ENCODE results near the gene GAB1.

GAB1 gene

DNA sequence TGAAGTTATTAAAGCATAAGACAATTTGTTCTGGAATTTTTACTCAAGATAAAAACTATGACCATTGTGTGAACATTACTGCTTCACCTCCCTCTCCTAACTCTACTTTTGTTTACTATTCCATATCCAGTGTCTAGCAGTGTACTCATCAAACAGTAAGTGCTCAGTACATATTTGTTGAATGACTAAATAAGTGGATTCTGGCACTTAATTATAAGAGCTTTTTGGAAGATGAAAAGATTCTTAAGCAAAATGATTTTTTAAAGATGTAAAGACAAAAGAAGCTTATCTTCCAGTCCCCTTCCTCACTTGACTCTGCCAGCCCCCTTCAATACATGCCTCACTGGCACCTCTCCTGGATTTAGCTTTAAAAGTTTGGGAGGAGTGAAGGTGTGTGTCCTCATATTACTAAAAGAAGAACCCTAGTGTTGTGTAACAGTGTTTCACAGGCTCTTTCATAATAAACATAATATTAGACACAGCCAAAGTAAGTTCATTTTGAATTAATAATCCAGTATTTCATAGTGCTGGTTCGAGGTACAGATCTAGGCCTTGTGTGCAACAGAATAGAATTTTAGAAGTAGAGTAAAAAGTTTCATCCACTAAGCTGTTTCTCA lies 53.0 kb downstream of the GAB1 start:
- DNase-seq (ENCODE audit: low spot score) = no peak

DNA sequence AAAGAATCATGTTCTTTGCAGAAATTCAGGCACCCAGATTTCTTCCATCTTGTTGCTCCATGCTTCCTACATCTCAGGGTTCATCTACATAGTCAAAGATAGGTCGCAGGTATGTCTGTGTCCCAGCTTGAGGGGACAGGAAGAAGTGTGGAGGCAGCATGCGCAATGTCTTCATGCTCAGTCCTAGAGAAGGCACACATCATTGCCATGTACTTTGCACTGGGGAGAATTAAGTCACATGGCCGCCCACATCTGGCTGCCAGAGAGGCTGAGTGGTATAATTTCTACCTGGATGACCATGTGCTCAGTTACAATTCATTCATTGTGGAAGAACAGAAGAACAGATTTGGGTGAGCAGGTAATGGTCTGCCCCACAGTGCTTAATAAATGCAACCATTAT lies 54.1 kb downstream of the GAB1 start:
- no peak for DNase-seq (ENCODE audit: low spot score)

DNA sequence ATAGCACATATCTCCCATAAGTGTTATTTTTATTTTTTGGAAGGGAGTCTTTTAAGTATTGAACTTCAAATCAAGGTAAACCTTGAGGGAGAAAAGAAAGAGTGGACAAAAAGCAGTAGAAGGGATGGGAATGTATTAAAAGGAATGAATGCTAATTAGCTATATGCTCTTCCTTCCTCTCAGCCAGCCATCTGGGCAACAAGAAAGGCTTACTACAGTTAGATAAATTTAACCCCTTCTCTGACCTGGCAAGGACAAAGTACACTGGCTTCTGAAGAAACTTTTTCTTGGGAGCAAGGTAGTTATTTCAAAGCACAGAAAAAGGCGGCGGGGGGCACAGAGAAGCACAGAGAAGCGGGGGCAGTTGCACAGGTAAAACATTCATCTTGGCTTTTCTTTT lies 54.6 kb downstream of the GAB1 start:
- no peak for DNase-seq (ENCODE audit: low spot score)

DNA sequence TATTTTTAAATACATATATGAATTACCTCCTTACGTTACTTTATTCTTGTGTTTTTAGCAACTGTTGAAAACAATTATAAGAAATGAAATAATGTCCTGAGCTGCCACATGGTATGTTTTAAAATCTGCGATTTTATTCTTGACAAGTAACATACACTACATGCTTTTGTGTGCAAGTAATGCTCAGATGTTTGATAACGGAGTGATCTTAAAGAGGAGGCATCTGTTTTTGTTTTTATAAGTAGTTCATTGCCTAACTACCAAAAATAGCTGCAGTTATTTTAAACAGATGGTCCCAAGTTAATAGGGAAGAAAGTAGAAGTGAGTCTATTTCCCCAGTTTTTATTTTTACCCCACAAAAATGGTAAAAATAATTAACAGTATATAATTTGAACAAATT lies 55.2 kb downstream of the GAB1 start:
- DNase-seq (ENCODE audit: low spot score) = no peak

DNA sequence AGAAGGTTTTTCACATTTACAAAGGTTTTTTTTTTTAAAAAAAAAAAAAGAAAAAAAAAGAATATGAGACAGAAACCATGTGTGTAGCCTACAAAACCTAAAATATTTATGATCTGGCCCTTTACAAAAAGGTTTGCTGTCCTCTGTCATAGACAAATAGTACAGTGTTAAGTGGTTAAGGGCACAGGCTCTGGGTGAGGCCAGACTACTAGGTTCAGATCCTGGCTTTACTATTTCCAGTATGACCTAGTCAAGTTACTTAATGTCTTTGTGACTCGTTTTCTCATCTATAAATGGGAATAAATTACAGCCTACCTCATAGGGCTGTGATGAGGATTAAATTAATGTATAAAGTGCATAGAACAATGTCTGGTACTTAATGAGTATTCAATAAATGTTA lies 56.5 kb downstream of the GAB1 start:
- no peak for DNase-seq (ENCODE audit: low spot score)

DNA sequence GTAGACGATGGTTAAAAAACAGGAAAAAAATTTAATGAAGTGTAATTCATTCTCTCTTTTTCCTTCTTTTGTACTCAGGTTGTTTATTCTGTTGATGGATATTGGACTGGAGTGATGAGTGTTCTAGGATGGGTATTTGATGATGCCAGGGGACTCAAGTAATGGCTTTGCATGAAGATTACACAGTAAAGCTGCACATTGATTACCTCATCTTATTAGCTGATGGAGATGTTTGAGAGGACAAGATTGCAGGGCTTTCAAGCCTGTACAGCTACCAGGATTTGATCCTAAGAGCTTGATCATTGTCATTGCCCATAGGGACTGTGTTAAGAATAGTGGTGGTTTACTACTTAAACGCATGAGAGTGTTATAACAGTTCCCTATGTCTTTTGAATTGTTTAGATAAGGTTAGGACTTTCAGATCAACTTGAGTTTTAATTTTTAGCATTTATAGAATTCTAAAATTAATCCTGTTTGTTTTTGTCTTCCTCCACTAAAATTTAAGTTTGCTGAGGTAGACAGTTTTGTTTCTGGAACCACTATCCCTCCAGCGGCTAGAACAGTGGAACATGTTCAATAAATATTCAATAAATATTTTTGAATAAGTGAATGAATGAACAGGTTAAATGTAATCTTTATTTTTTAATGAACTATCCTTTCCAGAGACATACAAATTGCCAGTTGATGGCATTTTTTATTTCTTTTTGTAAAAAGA lies 58.2 kb downstream of the GAB1 start:
- DNase-seq (ENCODE audit: low spot score) = no peak

DNA sequence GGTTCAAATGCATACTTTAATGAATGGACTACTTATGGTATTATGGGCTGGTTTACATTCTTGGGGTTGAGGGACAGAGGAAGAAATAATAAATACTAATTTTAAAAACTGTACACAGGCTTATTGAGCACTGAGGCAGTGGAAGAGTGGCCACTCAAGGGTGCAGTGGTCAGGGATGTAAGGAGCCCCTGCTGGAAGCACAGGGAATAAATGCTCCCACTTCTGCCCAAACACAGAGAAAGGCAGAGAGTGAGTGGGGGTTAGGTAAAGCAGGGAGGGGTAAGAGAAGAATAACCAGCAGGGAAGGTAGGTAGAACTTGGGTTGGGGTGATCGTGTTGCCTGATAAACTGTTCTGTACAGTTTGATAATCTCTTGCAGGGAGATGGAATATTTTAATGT lies 60.0 kb downstream of the GAB1 start:
- no peak for DNase-seq (ENCODE audit: low spot score)

DNA sequence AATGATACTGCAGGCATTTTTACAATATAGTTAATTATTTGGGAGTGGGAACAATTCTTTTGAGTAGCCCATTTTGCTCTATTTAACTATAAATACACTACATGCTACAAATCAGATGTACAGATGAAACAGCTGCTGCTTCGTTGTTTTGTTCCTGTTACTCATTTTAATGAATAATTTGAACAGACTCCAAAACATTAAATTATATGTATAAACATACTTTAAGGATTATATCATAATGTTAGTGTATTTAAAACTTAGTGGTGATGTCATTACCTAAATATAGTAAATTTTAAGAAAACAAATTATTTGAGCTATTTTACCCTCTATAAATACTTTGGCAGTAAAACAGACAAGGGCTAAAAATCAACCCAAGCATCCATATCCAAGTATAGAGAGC lies 60.7 kb downstream of the GAB1 start:
- no peak for DNase-seq (ENCODE audit: low spot score)

DNA sequence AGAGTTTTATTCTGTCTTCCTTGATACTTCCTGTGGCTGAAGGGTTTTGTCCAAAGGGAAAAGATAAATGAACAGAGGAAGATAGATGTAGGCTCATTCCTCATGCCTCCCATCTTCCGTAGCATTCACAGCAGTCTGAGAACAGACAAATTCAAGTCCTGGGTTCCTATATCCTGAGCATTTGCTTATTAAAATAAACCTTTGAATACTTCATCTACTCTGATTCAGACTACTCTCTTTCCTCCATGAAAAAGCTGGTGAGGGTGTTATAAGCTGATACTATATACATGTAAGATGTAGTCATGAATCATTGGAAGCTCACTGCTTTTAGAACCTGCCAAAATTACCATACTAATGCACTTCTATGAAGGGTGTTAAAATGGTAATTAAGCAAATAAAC lies 61.2 kb downstream of the GAB1 start:
- DNase-seq (ENCODE audit: low spot score) = no peak

DNA sequence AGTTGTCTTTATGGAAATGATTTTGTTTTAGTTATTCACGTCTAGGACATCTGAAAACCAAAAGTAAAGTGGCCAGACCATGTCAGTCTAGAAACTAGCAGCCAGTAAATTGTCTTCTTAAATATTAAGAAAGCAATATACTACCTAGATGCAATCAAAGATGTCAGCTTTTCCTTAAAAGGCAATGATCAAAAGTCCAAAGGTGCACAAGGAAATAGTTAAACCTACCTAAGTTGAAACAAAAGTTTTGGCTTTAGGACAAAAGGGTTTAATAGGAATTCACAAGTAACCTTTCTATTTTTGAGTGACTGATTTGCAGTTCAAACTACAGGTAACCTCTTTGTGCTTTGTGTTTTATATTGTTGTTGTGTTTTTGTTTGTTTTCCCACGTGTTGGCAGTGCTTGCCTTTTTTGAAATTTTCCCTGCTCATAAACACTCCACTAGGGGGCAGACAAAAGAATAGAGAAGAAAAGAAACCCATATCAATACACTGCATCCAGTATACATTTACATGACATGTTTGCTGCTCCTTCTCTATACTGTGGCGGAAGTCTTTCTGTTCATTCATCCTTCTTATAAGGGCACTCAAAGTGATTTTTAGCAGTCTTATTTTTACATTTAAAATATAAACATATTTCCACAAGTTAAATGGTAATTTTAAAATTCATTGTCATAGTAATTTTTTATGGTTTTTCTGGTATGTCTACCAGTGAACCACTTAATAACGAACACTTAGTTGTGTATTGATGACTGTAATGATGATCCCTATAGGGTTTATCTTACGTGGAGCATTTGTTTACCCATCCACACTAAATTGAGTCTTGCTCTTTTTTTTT lies 62.7 kb downstream of the GAB1 start:
- DNase-seq (ENCODE audit: low spot score) = no peak

DNA sequence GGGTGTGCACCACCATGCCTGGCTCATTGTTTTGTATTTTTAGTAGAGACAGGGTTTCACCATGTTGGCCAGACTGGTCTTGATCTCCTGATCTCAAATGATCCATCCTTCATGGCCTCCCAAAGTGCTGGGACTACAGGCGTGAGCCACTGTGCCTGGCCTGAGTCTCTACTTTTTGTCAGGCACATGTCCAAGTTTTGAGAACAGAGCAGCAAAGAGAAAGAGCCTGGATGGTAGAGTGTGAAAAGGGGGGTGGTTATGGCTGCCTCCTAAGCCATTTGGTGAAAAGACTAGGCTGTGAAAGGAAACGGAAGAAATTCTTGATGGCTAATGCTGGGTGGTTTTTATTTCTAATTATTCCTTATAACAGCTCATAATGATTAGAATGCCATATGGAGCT lies 63.4 kb downstream of the GAB1 start:
- DNase-seq (ENCODE audit: low spot score) = no peak

DNA sequence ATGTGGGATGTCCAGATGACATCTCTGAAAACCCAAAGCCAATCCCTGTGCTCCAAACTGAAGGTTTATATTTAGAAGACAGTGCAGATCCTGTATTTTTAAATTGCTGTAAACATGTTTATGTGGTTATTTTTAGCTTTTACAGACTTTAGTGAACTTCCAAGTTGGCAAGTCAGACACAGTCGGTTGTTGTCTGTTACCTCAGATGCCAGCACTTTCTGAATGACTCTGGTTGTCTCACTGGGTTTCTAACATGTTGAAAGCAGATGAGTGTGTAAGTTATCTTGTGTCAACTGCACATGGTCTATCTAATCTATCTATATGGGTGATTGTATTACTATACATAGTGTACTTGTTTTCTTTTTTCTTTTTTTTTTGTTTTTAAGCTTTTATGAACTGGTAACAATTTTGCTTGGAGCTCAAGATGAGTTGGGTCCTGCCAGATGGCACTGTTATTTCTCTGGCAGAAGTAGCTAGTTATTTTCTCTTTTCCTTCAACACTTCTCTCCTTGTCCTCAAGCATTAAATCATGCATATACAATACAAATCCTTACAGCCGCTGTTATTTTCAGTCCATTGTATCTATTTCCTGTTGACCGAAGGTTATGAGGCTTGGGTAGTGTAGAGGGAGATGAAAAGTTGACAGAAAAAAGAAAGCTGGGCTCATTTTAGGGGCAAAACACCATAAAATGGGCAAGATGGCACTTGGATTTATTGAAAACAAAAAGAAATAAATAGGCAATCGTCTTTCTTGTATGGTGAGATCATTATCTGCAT lies 66.3 kb downstream of the GAB1 start:
- DNase-seq (ENCODE audit: low spot score) = no peak

DNA sequence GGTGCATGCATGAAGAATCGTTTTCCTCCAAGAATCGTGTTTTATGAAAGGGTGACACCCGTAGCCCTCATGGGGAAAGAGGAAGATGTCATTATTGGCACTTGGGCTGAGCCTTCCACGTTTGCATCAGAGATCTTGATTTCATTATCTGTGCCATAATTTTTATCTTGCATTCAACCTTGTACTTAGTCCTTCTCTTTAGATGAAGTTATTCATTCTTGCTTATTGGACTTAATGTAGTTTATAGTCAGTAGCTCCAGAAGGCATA lies 66.8 kb downstream of the GAB1 start:
- DNase-seq (ENCODE audit: low spot score) = no peak

DNA sequence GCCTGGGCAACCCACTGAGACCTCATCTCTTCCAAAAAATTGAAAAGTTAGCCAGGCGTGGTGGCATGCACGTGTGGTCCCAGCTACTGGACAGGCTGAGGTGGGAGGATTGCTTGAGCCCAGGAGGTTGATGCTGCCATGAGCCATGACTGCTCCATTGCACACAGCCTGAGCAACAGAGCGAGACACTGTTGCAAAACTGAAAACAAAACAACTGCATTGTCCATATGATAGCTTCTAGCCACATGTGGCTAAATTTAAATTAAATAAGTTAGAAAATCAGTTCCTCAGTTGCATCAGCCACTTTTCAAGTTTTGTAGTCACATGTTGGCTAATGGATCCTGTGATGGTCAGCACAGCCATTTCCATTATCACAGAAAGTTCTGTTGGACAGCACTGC lies 67.9 kb downstream of the GAB1 start:
- no peak for DNase-seq (ENCODE audit: low spot score)

DNA sequence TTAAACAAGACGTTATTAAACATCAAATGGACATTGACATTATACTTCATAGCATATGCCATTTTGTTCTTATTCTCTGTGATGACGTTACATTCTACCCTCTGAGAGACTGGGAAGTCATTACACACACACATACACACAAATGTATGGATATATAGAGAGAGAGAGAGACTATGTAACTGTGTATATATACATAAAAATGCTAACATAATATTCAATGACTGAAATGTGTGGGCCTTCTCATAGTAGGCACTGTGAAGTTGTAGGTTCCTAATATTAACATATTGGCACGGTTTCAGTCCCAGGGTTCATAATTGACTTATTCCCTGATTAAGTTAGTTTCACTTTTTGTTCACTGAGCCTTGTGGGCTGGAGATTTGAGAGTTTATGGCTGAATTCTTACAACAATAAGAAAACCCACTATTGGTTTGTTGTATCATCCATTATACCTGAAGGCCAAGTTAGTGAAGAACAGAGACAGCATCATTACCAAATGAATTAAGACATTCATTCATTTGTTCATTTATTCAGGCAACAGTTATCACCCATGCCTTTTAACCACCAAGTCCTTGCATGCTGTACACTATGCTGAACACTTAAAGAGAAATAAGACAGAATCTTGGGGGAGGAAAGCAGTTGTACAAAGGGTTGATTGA lies 68.5 kb downstream of the GAB1 start:
- DNase-seq (ENCODE audit: low spot score) = no peak

DNA sequence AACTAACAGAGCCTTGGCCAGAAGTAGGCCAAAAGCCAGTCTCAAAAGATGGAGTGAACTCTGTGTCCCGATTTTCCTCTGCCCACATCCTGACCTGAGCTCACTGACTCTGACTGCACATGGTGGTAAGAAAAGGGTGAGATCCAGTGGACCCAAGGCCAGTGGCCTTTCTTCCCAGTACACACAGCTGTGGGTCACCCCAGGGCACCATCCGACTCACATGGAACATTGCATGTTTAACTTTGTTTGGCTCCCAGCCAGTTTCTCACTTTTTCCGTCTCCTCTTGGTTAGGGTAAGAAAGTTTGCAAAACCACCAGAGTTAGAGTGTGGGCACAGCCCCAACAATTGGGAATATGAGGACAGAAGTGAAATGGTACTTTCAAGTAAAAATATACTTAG lies 69.8 kb downstream of the GAB1 start:
- DNase-seq (ENCODE audit: low spot score) = peak; percentile 13

DNA sequence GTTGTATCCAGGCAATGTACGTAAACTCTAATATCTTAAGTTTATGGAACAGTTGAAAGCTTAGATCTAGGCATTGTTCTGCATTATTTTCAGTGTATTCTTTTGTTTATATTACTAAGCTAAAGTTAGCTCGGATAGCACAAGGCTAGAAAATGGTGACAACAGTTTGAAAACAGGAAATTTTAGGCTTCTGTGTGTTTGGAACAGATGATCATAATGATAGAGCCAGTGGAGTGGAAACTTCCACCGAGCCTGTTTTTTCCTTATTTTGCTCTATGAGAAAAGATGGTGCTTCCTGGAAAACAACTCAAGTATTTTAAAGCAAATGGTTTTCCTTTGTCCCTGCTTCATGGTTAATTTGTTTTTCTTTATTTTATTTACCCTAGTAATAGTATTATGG lies 70.8 kb downstream of the GAB1 start:
- DNase-seq (ENCODE audit: low spot score) = no peak

DNA sequence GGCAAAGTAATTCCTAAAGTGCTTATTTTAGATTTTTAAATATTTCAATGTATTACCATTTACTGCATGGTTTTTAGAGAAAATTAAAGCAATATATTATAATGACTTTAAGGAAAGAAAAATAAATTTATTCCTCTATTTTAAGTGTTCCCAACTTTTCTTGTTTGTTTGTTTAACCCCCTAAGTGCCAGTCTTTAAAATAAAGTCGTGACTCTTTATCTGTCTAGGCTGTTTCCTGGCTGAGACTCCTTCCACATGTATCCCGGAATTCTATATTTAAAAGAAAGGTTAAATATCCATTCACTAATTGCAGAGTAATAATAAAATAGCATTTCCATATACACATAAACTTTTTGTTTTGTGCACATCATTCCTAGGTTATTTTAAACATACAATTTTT lies 71.2 kb downstream of the GAB1 start:
- no peak for DNase-seq (ENCODE audit: low spot score)

DNA sequence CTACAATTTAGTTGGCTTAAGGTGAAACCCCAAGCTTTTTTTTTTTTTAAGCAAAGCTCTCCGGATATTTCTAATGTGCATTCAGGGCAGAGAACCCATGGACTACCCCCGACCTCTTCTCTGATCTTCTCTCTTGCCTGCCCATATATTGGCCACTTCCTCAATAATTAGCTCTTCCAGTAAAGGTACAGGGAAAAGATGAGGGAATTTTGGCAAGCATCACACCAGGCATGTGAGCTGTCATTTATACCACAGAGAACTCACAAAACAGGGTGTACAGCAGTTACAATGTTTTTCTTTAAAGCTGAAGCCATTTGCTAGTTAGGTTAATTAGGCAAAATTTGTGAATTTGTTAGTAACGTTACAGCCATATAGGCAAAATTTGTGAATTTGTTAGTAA lies 73.3 kb downstream of the GAB1 start:
- DNase-seq (ENCODE audit: low spot score) = no peak

DNA sequence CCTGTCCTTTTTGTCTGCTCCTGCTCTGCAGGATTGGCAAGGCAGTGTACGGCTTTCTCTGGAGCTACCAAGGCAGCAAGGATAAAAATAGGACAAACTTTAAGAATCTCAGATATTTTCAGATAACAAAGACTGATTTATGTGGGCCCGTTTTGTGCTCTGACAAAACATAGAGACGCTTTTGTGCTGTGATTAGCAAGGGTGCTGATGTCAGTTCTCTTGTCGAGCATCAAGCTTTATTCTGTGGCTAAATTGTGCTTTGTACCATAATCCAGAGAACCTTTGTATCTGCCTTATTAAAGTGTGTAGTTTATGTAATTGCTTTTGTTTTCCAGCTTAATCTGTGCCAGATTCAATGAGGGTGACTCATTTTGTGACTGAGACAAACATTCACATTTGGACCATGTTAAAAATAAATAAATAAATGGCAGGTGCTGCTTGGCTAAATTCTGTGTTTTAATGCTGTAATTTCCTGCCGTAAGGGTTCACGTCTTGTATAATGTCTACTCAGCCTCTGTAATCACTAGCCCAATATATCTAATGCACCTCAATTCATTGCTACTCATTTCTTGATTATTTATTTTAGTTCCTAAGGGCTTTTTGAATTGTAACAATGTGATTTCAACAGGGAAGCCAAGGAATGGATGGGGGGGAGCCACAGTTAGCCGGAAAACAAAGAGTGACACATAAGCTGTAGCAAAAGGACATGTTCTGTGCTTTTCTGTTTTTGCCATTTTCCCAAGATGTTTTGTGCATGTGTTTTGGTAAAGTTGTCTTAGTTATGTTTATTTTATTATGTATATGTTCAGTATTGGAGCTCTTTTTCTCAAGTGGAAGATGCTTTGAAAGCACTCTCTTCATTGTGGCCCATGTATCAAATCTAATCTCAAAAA lies 75.1 kb downstream of the GAB1 start:
- no peak for DNase-seq (ENCODE audit: low spot score)

DNA sequence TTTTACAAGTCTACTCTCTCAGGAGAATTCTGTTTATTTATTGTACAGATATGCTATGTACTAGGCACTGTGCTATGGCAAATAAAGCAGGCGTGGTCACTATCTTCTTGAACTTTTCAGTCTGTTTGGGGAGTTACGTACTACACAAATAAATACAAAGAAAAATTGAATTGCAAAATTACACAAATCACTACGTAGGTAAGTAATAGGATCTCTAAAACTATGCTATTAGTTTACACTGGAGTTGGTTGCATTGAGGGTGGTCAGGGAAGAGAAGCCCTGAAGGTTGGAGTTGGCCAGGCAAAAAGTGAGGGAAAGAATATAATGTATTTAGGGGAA lies 75.7 kb downstream of the GAB1 start:
- no peak for DNase-seq (ENCODE audit: low spot score)

All from AG08396 (cell line).